Skeletal muscle tissue (tissue), 4 donors: Measurements from ENCODE around the gene PTPRT. TPM values are rescaled to one million over a fixed set of nuclear protein-coding genes. Genes with fewer than 3 reads are reported as not detected.

Source experiments
- H3K27ac ChIP-seq: one replicate; pipeline ENCODE4 v1.7.0; 2013; ENCODE audit warnings: mild to moderate bottlenecking, low read depth, low read length, inconsistent platforms
- H3K27me3 ChIP-seq, 3 donors: one replicate each; pipeline ENCODE4 v1.7.0; 2013; ENCODE audit warnings: low read length in 3 of 3; ENCODE audit not compliant: control insufficient read depth in 3 of 3, insufficient read depth in 3 of 3
- H3K36me3 ChIP-seq, 3 donors: one replicate each; pipeline ENCODE4 v1.7.0; 2013; ENCODE audit warnings: low read length in 3 of 3; ENCODE audit not compliant: control insufficient read depth in 3 of 3, insufficient read depth in 3 of 3
- H3K4me1 ChIP-seq, 3 donors: one replicate each; pipeline ENCODE4 v1.7.0; 2013; ENCODE audit warnings: low read length in 3 of 3, mild to moderate bottlenecking in 3 of 3; ENCODE audit not compliant: control insufficient read depth in 3 of 3, insufficient read depth in 3 of 3
- H3K4me3 ChIP-seq, 3 donors: one replicate each; pipeline ENCODE4 v1.7.0; 2013; ENCODE audit warnings: low read length in 3 of 3
- H3K9ac ChIP-seq, 3 donors: one replicate each; pipeline ENCODE4 v1.7.0; 2013; ENCODE audit warnings: low read length in 3 of 3, mild to moderate bottlenecking in 3 of 3, moderate library complexity in 2 of 3, low read depth in 1 of 3
- H3K9me3 ChIP-seq, 3 donors: one replicate each; pipeline ENCODE4 v1.7.0; 2013; ENCODE audit warnings: low read length in 3 of 3; ENCODE audit not compliant: control insufficient read depth in 3 of 3
- total RNA-seq: library from RNA; depleted of rRNA; stranded (reverse); fragments of >200 nt; gene quantifications from one replicate; pipeline ENCODE4 v1.2.3, GENCODE V29; 2014
- donor health status: Osteomylitis.

Gene PTPRT
- total RNA-seq, 1 donor from 2014 or later: 1.0 TPM

DNA sequence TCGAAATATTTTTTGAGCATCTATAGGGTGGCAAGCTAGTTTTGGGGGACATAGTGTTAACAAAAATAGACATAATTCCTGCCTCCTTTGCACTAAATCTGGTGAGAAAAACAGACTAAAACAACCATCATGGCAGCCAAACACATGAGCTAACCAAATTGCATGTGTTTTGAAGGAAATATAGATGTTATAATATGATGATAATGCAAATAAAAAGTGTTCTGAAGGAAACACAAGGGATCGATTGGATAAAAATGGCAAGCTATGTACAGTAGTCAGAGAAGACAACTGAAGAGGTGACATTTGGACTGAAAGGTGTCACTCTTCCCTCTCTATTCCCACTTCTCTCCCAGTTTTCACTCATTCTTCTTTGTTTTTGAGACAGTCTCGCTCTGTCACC is 706.9 kb downstream of the PTPRT start:
- no peaks in the 10 kb centered on the region for H3K27me3 ChIP-seq
- H3K4me1 ChIP-seq: peaks cover 3 to 6% (median 5%) of the 10 kb centered on the region in 3 donors
- H3K36me3 ChIP-seq: no peaks in the 10 kb centered on the region
- H3K9me3 ChIP-seq: no peaks in the 10 kb centered on the region
- H3K9ac ChIP-seq: no peak overlapping the region
- H3K27ac ChIP-seq: no peak overlapping the region
- no peak overlapping the region for H3K4me3 ChIP-seq

DNA sequence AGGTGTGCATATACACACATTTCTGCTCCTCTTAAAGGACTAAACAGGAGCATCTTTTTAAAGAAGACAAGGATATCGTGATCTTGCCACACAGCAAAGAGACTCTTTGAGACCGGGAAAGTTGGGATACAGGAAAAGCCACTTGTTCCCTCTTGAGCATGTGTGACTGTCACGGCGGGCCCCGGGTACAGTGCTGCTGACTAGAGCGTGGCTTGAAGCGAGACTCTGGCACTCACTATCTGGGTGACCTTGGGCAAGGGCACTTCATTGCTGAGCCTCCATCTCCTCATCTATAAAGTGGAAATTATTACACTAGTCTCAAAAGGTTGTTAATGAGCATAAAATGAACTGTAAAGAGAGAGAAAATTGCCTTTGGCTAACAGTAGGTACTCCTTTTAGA is 713.9 kb downstream of the PTPRT start:
- Histone ChIP-seq H3K4me1 (no peaks in the 10 kb centered on the region), H3K9me3 (no peaks in the 10 kb centered on the region), H3K27me3 (peaks cover 0 to 3% (median 0%) of the 10 kb centered on the region in 3 donors), H3K27ac (no peak overlapping the region), H3K4me3 (no peak overlapping the region), H3K9ac (no peak overlapping the region), H3K36me3 (no peaks in the 10 kb centered on the region)

DNA sequence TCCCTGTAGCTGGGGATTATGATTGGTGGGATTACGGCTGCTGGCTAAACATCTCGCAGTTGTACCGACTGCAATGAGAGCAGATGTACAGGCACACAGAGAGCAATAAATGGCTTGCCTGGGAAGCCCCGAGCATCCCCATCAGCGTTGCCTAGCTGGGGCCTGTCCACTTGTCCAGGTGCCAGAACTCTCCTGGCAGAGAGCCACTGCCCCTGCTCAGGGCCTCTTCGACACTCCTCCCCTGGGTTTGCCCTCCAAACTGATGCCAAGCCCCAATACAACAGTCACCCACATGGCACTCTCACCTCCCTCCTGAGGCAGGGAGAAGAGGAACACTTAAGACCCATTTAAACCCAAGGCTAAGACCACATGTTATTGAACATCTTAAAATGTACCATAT is 715.1 kb downstream of the PTPRT start:
- H3K4me1 ChIP-seq: no peaks in the 10 kb centered on the region
- H3K9me3 ChIP-seq: no peaks in the 10 kb centered on the region
- peaks cover 0 to 3% (median 0%) of the 10 kb centered on the region in 3 donors for H3K27me3 ChIP-seq
- H3K9ac ChIP-seq: no peak overlapping the region
- H3K36me3 ChIP-seq: no peaks in the 10 kb centered on the region
- H3K27ac ChIP-seq: no peak overlapping the region
- no peak overlapping the region for H3K4me3 ChIP-seq

DNA sequence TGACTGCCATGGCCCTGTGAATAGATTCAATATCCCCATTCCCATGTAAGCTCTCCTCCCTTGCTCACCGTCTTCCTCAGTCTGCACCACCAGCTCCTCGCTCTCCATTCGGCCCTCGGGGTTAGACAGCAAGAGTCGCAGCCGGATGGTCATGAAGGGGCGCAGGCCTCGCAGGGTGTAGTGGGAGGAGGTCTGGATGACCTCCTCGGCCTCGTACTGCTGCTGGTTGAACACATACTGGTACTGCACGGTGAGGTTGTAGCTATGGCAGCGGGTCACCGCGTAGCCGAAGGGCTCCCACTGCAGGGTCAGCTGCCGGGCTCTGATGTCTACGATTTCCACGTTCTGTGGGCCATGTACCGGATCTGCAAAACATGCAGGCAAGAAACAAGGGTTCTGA is 717.5 kb downstream of the PTPRT start:
- Histone ChIP-seq H3K4me1 (no peaks in the 10 kb centered on the region), H3K4me3 (no peak overlapping the region)

DNA sequence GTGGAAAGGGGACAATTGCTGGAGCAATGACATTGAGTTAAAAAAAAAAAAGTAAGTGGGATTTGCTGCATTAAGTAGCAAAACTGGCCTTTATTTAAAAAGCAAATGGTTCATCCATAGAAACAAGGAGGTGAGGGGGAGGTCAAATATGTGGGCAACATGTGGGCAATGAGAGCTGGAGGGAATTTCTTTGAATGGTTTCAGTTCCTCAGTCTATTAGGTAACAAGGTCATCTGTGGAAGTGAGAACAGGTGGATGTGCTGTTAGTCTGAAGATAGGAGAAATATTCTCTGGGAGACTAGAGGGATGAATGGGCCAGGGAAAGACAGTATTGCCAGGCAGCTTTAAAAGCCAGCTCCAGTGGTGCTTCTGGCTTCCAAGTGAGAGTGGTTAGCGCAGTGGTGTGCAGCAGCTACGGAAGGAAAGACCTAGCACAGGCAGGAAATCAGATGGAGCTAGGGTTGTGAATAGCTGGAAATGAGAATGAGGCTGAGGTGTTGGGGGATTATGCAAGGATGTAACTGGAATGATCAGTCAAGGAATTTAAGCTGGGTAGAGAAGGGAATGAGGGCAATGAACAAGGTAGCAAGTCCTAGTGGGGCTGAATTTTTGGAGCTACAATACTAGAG is 727.6 kb downstream of the PTPRT start:
- H3K9me3 ChIP-seq: no peaks in the 10 kb centered on the region
- no peak overlapping the region for H3K4me3 ChIP-seq
- no peak overlapping the region for H3K9ac ChIP-seq
- H3K27ac ChIP-seq: no peak overlapping the region
- H3K36me3 ChIP-seq: no peaks in the 10 kb centered on the region
- no peaks in the 10 kb centered on the region for H3K4me1 ChIP-seq
- H3K27me3 ChIP-seq: no peaks in the 10 kb centered on the region

More for the DNA sequence above, 717.5 kb downstream of the PTPRT start:
- Histone ChIP-seq H3K9ac (no peak overlapping the region), H3K36me3 (no peaks in the 10 kb centered on the region), H3K9me3 (no peaks in the 10 kb centered on the region), H3K27me3 (peaks cover 0 to 3% (median 0%) of the 10 kb centered on the region in 3 donors), H3K27ac (no peak overlapping the region)

DNA sequence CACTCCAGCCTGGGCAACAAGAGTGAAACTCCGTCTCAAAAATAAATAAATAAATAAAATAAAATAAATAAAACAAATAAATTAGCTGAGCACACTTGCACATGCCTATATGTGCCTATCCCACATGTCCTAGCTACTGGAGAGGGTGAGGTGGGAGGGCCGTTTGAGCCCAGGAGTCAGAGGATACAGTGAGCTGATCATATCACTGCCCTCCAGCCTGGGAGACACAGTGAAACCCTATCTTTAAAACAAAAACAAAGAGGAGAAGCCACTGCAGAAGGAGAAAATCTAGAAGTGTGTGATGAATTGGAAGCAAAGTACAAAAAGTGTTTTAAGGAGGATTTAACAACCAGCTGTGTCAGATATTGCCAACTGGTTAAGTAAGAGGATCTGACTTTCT is 728.4 kb downstream of the PTPRT start:
- H3K4me1 ChIP-seq: no peaks in the 10 kb centered on the region
- no peak overlapping the region for H3K4me3 ChIP-seq
- no peaks in the 10 kb centered on the region for H3K9me3 ChIP-seq
- no peak overlapping the region for H3K27ac ChIP-seq
- H3K27me3 ChIP-seq: no peaks in the 10 kb centered on the region
- H3K36me3 ChIP-seq: no peaks in the 10 kb centered on the region
- no peak overlapping the region for H3K9ac ChIP-seq

DNA sequence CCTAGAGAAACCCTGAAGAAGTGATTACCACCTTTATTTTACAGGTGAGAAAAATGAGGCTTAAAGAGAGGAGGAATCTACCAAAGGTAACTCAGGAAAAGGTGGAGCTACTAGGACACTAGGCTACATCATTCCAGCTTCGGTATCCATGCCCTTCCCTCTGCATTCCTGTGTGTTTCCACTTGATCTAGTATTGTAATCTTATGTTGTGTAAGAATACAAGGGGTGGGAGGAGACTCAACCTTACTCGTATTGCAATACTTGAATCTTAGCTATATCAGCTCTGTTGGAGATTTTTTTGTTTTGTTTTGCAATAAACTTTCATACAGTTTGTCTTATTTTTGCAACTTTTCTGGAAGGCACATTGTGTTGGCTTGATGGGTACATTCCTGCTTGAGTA is 742.4 kb downstream of the PTPRT start:
- Histone ChIP-seq H3K27me3 (no peaks in the 10 kb centered on the region), H3K27ac (no peak overlapping the region), H3K9me3 (no peaks in the 10 kb centered on the region), H3K4me3 (no peak overlapping the region), H3K36me3 (no peaks in the 10 kb centered on the region), H3K9ac (no peak overlapping the region), H3K4me1 (peaks cover 0 to 4% (median 2%) of the 10 kb centered on the region in 3 donors)

DNA sequence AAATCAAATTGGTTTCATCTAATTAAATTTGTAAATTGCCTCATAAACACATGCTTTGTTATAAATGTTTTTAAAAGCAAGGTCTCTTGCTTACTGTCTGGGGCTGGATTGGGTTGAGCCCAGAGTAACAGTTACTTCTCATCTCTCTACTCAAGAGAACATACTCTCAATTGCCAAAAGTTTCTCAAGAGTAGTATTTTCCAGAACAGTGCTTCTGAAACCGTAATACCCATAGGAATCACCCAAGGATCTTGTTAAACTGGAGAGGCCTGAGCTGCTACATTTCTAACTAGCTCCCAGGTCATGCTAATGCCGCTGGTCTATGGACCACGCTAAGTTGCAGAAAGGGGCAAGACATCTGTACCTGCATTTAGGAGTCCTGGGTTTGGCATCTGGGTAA is 744.9 kb downstream of the PTPRT start:
- H3K9me3 ChIP-seq: no peaks in the 10 kb centered on the region
- peaks cover 0 to 4% (median 0%) of the 10 kb centered on the region in 3 donors for H3K27me3 ChIP-seq
- H3K4me3 ChIP-seq: no peak overlapping the region
- no peak overlapping the region for H3K9ac ChIP-seq
- H3K36me3 ChIP-seq: no peaks in the 10 kb centered on the region
- H3K4me1 ChIP-seq: peaks cover 0 to 4% (median 2%) of the 10 kb centered on the region in 3 donors
- no peak overlapping the region for H3K27ac ChIP-seq

DNA sequence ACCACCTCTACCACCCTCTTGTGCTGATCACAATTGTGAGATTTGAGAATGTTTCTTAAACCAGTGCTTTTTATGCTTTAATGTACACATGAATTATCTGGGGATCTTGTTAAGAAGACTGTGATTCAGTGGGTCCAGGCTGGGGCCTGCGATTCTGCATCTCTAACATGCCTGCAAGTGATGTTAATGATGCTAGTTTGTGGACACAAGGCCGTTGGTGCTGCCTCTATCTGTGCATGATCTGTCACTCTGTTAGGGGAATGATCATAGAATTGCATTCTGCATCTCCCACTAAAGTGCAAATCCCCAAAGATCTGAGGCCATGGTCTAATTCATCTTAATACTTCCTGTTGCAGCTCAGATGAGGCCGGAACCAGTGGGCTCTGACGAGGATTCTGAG is 746.5 kb downstream of the PTPRT start:
- Histone ChIP-seq H3K27ac (no peak overlapping the region), H3K9ac (no peak overlapping the region), H3K9me3 (no peaks in the 10 kb centered on the region), H3K4me1 (peaks cover 0 to 4% (median 2%) of the 10 kb centered on the region in 3 donors), H3K36me3 (no peaks in the 10 kb centered on the region), H3K4me3 (no peak overlapping the region), H3K27me3 (peaks cover 0 to 4% (median 0%) of the 10 kb centered on the region in 3 donors)

DNA sequence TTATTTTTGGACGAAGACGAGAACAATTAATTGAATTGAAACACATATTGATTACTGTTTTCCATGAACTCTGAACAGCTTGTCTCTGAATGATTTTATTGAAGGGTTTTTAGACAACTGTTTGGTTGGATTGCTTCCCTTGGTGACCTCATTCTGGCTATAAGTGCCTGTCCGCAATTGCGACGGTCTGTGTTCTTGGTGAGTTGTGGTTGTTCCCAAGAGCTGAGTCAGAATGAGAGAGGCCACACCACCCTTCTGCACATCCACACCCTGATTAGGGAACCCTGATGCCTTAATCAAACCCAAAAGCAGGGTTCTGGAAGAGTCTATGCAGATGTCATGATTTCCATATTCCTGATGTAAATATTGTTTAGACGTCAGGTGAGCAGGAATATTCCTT is 747.0 kb downstream of the PTPRT start:
- peaks cover 0 to 4% (median 0%) of the 10 kb centered on the region in 3 donors for H3K27me3 ChIP-seq
- peaks cover 0 to 4% (median 2%) of the 10 kb centered on the region in 3 donors for H3K4me1 ChIP-seq
- no peaks in the 10 kb centered on the region for H3K9me3 ChIP-seq
- H3K27ac ChIP-seq: no peak overlapping the region
- H3K4me3 ChIP-seq: no peak overlapping the region
- H3K36me3 ChIP-seq: no peaks in the 10 kb centered on the region
- no peak overlapping the region for H3K9ac ChIP-seq
